Loucy (cell line): Measurements from ENCODE around the gene FTO.

ENCODE experiments used
- H2AFZ ChIP-seq: fragments of 200-600 bp; sonication (generic); 2 replicates; pipeline ENCODE4 v1.6.0; 2016; ENCODE audit warnings: antibody characterized with exemption, mild to moderate bottlenecking, low read length, moderate library complexity
- H3F3A ChIP-seq: fragments of 200-600 bp; 2 replicates; pipeline ENCODE4 v1.6.0; 2016; ENCODE audit warnings: antibody characterized with exemption, low read depth, mild to moderate bottlenecking
- H3K27me3 ChIP-seq: fragments of 200-600 bp; sonication (generic); 2 replicates; pipeline ENCODE4 v1.6.1; 2014; ENCODE audit warnings: low read length, mild to moderate bottlenecking; ENCODE audit not compliant: insufficient read depth, poor library complexity, severe bottlenecking
- H3K36me3 ChIP-seq: fragments of 200-600 bp; sonication (generic); 2 replicates; pipeline ENCODE4 v1.6.1; 2016; ENCODE audit warnings: low read length; ENCODE audit not compliant: insufficient read depth
- H3K4me1 ChIP-seq: fragments of 200-600 bp; sonication (generic); 2 replicates; pipeline ENCODE4 v1.5.1; 2014; ENCODE audit warnings: low read length, mild to moderate bottlenecking; ENCODE audit not compliant: insufficient read depth, poor library complexity, severe bottlenecking
- H3K4me2 ChIP-seq: fragments of 200-600 bp; sonication (generic); 2 replicates; pipeline ENCODE4 v1.6.0; 2014; ENCODE audit warnings: antibody characterized with exemption, low read length, low read depth, mild to moderate bottlenecking; ENCODE audit not compliant: poor library complexity, severe bottlenecking
- H3K4me3 ChIP-seq: fragments of 200-600 bp; sonication (generic); 2 replicates; pipeline ENCODE4 v1.5.1; 2014; ENCODE audit warnings: low read length, mild to moderate bottlenecking, mixed read lengths; ENCODE audit not compliant: poor library complexity, severe bottlenecking
- H3K79me2 ChIP-seq: fragments of 200-600 bp; sonication (generic); 2 replicates; pipeline ENCODE4 v1.6.1; 2014; ENCODE audit warnings: low read length; ENCODE audit not compliant: insufficient read depth
- H3K9ac ChIP-seq: fragments of 200-600 bp; sonication (generic); 2 replicates; pipeline ENCODE4 v1.6.0; 2014; ENCODE audit warnings: mild to moderate bottlenecking, low read depth, low read length, moderate library complexity; ENCODE audit not compliant: poor library complexity, severe bottlenecking
- H3K9me2 ChIP-seq: fragments of 200-600 bp; sonication (generic); replicated peaks from 2 replicates; pipeline ENCODE4 v1.6.1; 2016; ENCODE audit warnings: low read depth, low read length, mixed read lengths
- H3K9me3 ChIP-seq: fragments of 200-600 bp; sonication (generic); 2 replicates; pipeline ENCODE4 v1.6.1; 2014; ENCODE audit warnings: mild to moderate bottlenecking, antibody characterized with exemption, low read length, low read depth; ENCODE audit not compliant: insufficient read depth
- H4K20me1 ChIP-seq: fragments of 200-600 bp; sonication (generic); 2 replicates; pipeline ENCODE4 v1.6.0; 2014; ENCODE audit warnings: antibody characterized with exemption, low read length, mild to moderate bottlenecking; ENCODE audit not compliant: insufficient read depth, poor library complexity, severe bottlenecking
- EZH2phosphoT487 ChIP-seq: fragments of 200-600 bp; IDR thresholded peaks from 2 replicates; pipeline ENCODE4 v1.6.1; 2018; ENCODE audit warnings: antibody characterized with exemption, mild to moderate bottlenecking, moderate library complexity, borderline replicate concordance
- TF ChIP-seq, protein P1 (sequence below): fragments of 200-600 bp; sonication (generic); conservative IDR thresholded peaks from 2 replicates; pipeline ENCODE4 v1.5.1; 2014; ENCODE audit warnings: mild to moderate bottlenecking, antibody characterized with exemption, low read length

FTO gene

GRCh38 chr16:54033747-54034146, 329.8 kb downstream of the FTO start:
- H3K4me2 ChIP-seq: no peak overlapping the region
- no peaks in the 10 kb centered on the region for H4K20me1 ChIP-seq
- no peaks in the 10 kb centered on the region for H3K4me1 ChIP-seq
- no peak overlapping the region for H3K4me3 ChIP-seq
- H3K9me2 ChIP-seq: no peaks in the 10 kb centered on the region
- TF ChIP-seq, protein P1, sequence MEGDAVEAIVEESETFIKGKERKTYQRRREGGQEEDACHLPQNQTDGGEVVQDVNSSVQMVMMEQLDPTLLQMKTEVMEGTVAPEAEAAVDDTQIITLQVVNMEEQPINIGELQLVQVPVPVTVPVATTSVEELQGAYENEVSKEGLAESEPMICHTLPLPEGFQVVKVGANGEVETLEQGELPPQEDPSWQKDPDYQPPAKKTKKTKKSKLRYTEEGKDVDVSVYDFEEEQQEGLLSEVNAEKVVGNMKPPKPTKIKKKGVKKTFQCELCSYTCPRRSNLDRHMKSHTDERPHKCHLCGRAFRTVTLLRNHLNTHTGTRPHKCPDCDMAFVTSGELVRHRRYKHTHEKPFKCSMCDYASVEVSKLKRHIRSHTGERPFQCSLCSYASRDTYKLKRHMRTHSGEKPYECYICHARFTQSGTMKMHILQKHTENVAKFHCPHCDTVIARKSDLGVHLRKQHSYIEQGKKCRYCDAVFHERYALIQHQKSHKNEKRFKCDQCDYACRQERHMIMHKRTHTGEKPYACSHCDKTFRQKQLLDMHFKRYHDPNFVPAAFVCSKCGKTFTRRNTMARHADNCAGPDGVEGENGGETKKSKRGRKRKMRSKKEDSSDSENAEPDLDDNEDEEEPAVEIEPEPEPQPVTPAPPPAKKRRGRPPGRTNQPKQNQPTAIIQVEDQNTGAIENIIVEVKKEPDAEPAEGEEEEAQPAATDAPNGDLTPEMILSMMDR: no peak
- TF ChIP-seq EZH2phosphoT487: no peak
- H3K79me2 ChIP-seq: no peaks in the 10 kb centered on the region
- H3K27me3 ChIP-seq: no peaks in the 10 kb centered on the region
- no peak overlapping the region for H3K9ac ChIP-seq
- H3K36me3 ChIP-seq: no peaks in the 10 kb centered on the region
- H3F3A ChIP-seq: no peaks in the 10 kb centered on the region
- peaks cover 15% of the 10 kb centered on the region; the same call in 1 of the 2 replicates for H3K9me3 ChIP-seq
- no peak overlapping the region for H2AFZ ChIP-seq

DNA sequence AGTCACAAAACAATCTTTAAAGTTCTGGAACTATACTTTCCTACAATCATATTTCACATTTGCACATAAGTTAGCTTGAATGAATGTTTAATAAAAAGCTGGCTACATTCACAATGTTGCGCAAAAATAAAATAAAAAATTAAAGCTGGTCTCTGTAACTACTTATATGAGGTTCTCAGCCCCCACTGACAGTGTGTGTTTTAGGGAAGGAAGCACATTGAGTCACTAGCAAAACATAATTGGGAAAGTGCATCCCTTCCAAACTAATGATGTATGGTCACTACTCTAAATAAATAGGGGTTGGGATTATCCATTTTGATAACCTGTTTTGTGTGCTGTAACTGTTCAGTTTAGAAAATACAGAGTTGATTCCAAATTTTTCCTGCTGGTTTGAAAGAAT, 330.7 kb downstream of the FTO start:
- Histone ChIP-seq H3K79me2 (no peaks in the 10 kb centered on the region), H2AFZ (no peak overlapping the region), H3K9me3 (peaks cover 15% of the 10 kb centered on the region; the same call in 1 of the 2 replicates), H3K4me1 (no peaks in the 10 kb centered on the region), H3K4me2 (no peak overlapping the region), H3K36me3 (no peaks in the 10 kb centered on the region), H3K4me3 (no peak overlapping the region), H3F3A (no peaks in the 10 kb centered on the region), H3K9me2 (no peaks in the 10 kb centered on the region), H3K9ac (no peak overlapping the region), H3K27me3 (no peaks in the 10 kb centered on the region), H4K20me1 (no peaks in the 10 kb centered on the region)
- no peak for TF ChIP-seq EZH2phosphoT487
- TF ChIP-seq, protein P1: no peak

DNA sequence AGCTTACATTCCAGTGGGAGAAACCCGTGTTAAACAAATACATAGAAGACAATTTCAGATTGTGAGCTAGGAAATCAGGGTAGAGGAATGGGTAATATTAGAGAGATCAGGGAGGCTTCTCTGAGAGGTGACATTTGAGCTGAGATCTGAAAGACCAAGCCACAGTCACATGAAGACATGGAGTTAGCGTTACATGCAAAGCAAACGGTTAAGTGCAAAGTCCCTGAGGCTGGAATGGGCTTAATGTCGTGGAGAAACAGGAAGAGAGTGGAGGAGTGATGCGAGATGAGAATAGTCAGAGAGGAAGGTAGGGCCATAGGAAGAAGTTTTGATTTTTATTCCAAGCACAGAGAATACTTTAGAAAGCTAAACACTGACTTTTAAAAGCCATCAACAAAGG, 336.5 kb downstream of the FTO start:
- Histone ChIP-seq H3K27me3 (no peaks in the 10 kb centered on the region), H3K36me3 (no peaks in the 10 kb centered on the region), H3K4me1 (no peaks in the 10 kb centered on the region), H3K9me3 (no peaks in the 10 kb centered on the region), H3K4me3 (no peak overlapping the region), H2AFZ (no peak overlapping the region), H3F3A (no peaks in the 10 kb centered on the region), H3K79me2 (no peaks in the 10 kb centered on the region), H4K20me1 (no peaks in the 10 kb centered on the region), H3K9me2 (no peaks in the 10 kb centered on the region), H3K9ac (no peak overlapping the region), H3K4me2 (no peak overlapping the region)
- TF ChIP-seq EZH2phosphoT487: no peak
- TF ChIP-seq, protein P1: no peak
